Osteoblast (primary cell): ENCODE data around the gene NTM. TPM values are rescaled to one million over a fixed set of nuclear protein-coding genes. Genes with fewer than 3 reads are reported as not detected.

Experiments
- DNase-seq: peaks from one replicate; pipeline ENCODE4 v3.0.0; 2011; ENCODE audit warnings: low spot score, mixed read lengths; ENCODE audit not compliant: insufficient read length; ENCODE audit errors: missing footprints
- H2AFZ ChIP-seq: 2 replicates; pipeline ENCODE4 v1.6.0; 2011; ENCODE audit warnings: mild to moderate bottlenecking, low read length
- H3K27ac ChIP-seq: 2 replicates; pipeline ENCODE4 v1.5.1; 2011; ENCODE audit warnings: mild to moderate bottlenecking, low read depth, low read length, moderate library complexity
- H3K27me3 ChIP-seq: 2 replicates; pipeline ENCODE4 v1.6.0; 2012; ENCODE audit warnings: mild to moderate bottlenecking, control low read depth, inconsistent platforms, low read length, moderate library complexity; ENCODE audit not compliant: insufficient read depth
- H3K36me3 ChIP-seq: 2 replicates; pipeline ENCODE4 v1.5.1; 2011; ENCODE audit warnings: mild to moderate bottlenecking, low read length, control low read depth, moderate library complexity; ENCODE audit not compliant: insufficient read depth
- H3K4me1 ChIP-seq: 2 replicates; pipeline ENCODE4 v1.5.1; 2011; ENCODE audit warnings: mild to moderate bottlenecking, low read length, control low read depth, moderate library complexity; ENCODE audit not compliant: insufficient read depth
- H3K4me2 ChIP-seq: 2 replicates; pipeline ENCODE4 v1.6.0; 2011; ENCODE audit warnings: mild to moderate bottlenecking, low read length; ENCODE audit not compliant: insufficient read depth
- H3K4me3 ChIP-seq: fragments of 200-600 bp; sonication (generic); 3 replicates; pipeline ENCODE4 v1.5.1; 2012; ENCODE audit warnings: mild to moderate bottlenecking, low read length, inconsistent platforms; ENCODE audit not compliant: insufficient read depth
- H3K79me2 ChIP-seq: 2 replicates; pipeline ENCODE4 v1.6.0; 2012; ENCODE audit warnings: mild to moderate bottlenecking, low read length, control low read depth, inconsistent platforms; ENCODE audit not compliant: insufficient read depth
- H3K9me3 ChIP-seq: 2 replicates; pipeline ENCODE4 v1.5.1; 2011; ENCODE audit warnings: low read depth, low read length, control low read depth
- H4K20me1 ChIP-seq: 2 replicates; pipeline ENCODE4 v1.6.0; 2012; ENCODE audit warnings: mild to moderate bottlenecking, low read length, control low read depth; ENCODE audit not compliant: insufficient read depth
- CTCF ChIP-seq: IDR thresholded peaks from 2 replicates; pipeline ENCODE4 v1.5.1; 2011; ENCODE audit warnings: mild to moderate bottlenecking, low read depth, low read length, moderate library complexity; ENCODE audit errors: extremely low read depth
- total RNA-seq: library from RNA; depleted of rRNA; stranded (reverse); fragments of >200 nt; gene quantifications from 2 replicates; pipeline ENCODE4 v1.2.3, GENCODE V29; 2012

The NTM gene
- total RNA-seq, 1 donor = 48.1 TPM

DNA sequence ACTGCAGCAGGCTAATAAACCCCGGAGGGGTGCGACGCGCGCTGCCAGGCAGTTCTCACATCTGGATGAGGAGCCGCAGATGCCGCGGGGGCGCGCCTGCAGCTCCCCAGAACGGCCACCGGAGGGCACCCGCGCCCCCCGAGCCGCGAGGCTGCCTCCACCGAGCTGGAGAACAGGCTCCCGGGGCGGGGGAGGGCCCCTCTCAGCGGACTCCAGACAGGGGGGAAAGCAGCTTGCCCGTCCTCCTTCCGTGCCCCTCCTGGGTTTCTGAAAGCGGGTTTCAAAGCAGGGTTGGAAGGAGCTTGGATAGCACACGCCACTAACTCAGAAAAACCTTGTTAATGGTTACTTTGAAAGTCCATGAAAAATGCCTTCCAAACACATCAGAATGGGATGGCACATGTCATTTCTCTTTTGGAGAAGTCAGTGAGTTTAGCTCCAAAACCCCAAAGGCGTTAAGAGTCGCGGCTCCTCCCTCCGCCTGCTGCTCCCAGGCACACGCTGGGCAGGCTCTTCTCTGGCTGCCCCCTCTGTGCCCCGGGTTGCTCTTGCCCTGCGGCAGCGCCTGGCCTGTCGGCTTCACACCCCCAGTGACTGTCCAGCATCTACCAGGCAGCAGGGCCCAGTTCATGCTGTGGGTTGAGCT, 317.8 kb downstream of the NTM start:
- peak; percentile 99 for DNase-seq
- Histone ChIP-seq H2AFZ (peak overlapping the region; percentile 89), H3K9me3 (no peaks in the 10 kb centered on the region), H3K27me3 (peaks cover 14% of the 10 kb centered on the region), H3K36me3 (no peaks in the 10 kb centered on the region), H3K4me1 (peaks cover 8% of the 10 kb centered on the region), H4K20me1 (no peaks in the 10 kb centered on the region), H3K4me3 (peak overlapping the region; percentile 66), H3K4me2 (peak overlapping the region; percentile 92), H3K79me2 (no peaks in the 10 kb centered on the region), H3K27ac (no peak overlapping the region)
- peak; percentile 82 for TF ChIP-seq CTCF

DNA sequence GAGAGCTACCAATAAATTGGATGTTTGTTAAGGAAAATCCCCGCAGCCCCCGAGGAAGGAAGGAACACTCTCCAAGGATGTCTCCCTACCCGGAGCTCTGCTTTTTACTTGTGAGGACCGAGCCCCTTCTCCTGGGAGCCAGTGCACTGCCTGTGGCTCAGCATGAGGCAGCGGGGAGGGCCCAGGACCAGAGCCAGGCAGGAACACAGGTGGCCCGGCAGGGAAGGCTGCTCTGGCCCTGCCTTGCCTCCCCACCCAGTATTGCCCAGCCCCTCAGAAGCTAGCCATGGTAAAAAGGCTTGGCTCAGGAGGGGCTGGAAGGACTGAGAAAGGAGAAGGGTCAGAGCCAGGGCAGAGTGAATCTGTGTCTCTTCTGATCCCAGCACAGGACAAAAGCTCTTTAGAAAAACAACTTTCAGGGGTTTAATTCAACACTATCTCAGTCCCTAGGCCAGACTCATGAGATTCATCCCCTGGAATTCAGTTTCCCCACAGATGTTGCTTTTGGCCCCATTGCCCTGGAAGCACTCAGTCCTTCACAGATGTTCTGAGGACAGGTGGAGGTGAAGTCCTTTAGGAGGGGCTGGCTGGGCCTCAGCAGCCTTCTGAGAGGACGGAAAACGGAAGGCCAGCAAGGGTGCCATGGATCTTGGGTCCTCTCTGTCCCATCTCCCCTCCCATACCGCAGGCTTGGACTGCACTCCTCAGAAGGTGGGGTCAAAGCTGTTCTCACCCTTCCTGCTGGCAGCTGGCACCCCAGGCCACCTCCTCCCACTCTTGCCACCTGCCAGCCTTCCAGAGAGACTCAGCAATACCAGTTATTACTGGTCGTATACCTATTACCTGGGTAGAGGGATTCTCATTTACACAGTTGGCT, 318.9 kb downstream of the NTM start:
- Histone ChIP-seq H3K79me2 (no peaks in the 10 kb centered on the region), H3K27ac (no peak overlapping the region), H3K27me3 (peaks cover 6% of the 10 kb centered on the region), H4K20me1 (no peaks in the 10 kb centered on the region), H3K4me2 (no peak overlapping the region), H2AFZ (no peak overlapping the region), H3K4me3 (no peak overlapping the region), H3K9me3 (no peaks in the 10 kb centered on the region), H3K4me1 (peaks cover 8% of the 10 kb centered on the region), H3K36me3 (no peaks in the 10 kb centered on the region)
- no peak for TF ChIP-seq CTCF
- peak; percentile 73 for DNase-seq

DNA sequence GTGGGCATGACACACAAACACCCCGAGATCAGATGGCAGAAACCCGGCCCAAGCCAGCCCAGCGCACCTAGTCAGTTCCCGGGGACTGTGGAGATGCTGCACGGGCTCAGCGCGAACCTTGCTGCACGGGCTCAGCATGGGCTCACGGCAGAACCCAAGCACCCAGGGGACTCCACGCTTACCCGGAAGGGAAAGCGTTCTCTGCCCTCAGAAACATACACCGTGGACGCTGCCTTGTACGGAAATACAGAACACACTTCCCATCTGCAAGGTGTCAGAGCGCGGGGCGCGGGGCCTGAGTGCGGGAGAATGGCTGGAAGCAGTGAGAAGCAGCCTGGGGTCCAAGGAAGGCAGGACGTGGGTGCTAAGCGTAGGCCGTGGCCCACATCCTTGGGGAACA, 319.9 kb downstream of the NTM start:
- peak; percentile 60 for DNase-seq
- Histone ChIP-seq H3K9me3 (no peaks in the 10 kb centered on the region), H3K4me1 (peaks cover 10% of the 10 kb centered on the region), H3K79me2 (no peaks in the 10 kb centered on the region), H3K4me2 (no peak overlapping the region), H2AFZ (no peak overlapping the region), H3K27me3 (peaks cover 3% of the 10 kb centered on the region), H3K36me3 (no peaks in the 10 kb centered on the region), H3K4me3 (no peak overlapping the region), H4K20me1 (no peaks in the 10 kb centered on the region), H3K27ac (no peak overlapping the region)
- TF ChIP-seq CTCF = no peak

DNA sequence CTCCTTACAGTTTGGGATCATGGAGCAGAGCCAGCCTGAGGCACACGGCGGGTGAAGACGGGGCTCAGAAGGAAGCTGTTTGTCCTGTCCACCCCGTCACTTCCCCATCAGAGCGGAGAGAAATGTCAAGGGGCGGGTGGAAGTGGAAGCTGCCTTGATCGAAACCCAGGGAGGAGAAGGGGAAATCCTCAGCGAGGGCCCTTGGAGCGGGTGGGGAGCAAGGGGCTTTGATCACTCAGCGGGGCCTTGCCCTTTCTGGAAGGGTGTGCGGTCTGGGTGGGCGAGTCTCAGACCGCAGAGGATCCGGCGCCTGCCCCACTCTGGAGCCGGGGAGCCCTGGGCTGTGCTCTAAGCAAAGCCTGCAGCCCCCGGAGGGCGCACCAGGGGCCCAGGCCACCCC, 320.4 kb downstream of the NTM start:
- no peak for TF ChIP-seq CTCF
- Histone ChIP-seq H3K27me3 (peaks cover 3% of the 10 kb centered on the region), H3K9me3 (no peaks in the 10 kb centered on the region), H3K36me3 (no peaks in the 10 kb centered on the region), H3K4me1 (peaks cover 10% of the 10 kb centered on the region), H3K4me3 (no peak overlapping the region), H3K4me2 (no peak overlapping the region), H3K27ac (no peak overlapping the region), H2AFZ (no peak overlapping the region), H3K79me2 (no peaks in the 10 kb centered on the region), H4K20me1 (no peaks in the 10 kb centered on the region)
- DNase-seq = no peak
